Measurements from ENCODE around the gene HOXC10.

GRCh38 chr12:54027442-54027786 lies 42.5 kb downstream of the HOXC10 start:
- no peak for TF ChIP-seq CTCF (IDR thresholded peaks at IDR 0.05)
- no peak for TF ChIP-seq POLR2AphosphoS5 (IDR thresholded peaks at IDR 0.05)
- TF ChIP-seq POLR2A (IDR thresholded peaks at IDR 0.05), result no peak
- TF ChIP-seq EP300 (IDR thresholded peaks at IDR 0.05; ENCODE audit: low read depth), result no peak

Data from transverse colon (tissue), 4 donors.